ENCODE measurements around the gene ITGB2.

ITGB2 gene

DNA sequence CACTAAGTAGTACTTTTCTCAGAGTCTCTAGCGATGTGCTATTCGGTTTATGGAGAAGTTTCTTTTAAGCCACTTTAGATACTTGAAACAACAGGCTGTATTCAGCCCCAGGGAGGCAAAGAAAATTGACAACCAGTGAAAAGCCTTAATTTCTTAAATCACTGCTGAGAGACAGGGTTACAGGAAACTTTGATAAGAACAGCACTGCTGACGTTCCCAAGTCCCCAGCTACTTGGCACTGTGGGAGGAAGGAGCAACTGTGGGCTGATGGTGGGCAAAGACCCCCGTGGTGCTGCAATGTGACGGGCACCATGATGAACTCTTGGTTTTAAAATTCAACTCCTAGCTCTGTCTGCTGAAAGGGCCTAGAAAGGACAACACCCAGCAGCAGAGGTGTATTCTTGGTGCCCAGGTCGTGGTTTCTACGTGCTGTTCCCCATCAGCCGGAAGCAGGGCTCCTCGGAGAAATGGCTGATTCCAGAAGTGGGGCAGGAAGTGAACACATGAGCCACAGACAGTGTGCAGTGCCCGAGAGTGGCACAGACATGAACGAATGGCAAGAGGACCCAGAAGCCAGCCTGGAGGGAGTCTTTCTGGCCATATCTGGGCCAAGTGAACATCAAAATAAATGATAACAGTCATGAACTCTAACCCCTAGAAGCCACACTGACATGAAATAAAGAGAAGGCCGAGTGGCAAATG, 52.5 kb downstream of the ITGB2 start:
- DNase-seq (ENCODE audit: low read depth), result no peak

DNA sequence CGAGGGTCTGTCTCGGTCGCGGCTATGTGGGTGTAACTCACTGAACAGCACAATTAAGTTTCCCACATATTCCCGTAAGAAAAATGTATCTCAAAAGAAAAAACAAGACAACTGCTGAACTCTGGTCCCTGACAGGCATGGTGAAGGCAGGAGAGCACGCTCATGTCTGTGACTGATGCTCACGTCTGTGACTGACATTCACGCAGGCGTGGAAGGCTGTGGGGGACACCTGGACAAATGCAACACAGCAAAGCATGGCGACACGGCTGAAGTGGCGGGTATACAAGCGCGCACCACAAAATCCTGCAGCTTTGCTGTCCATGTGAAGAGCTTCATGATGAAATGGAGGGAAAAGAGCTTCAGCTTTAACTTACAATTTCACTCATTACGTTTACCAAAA, 53.2 kb downstream of the ITGB2 start:
- DNase-seq (ENCODE audit: low read depth), result no peak

DNA sequence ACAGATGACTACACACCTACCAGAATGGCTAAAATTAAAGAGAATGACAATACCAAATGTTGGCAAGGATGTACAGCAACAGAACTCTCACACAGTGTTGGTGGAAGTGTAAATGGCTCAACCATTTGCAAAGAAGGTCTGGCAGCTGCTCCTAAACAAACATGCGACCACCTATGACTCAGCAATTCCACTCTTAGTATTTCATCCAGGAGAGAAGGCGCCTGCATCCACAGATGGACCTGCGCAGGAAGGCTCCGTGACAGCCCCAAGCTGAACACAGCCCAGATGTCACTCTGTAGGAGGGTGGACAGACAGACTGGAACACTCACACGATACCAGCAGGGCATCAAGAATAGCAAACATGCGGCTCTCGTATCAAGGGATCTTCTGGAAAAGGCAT, 53.9 kb downstream of the ITGB2 start:
- DNase-seq (ENCODE audit: low read depth), result no peak

DNA sequence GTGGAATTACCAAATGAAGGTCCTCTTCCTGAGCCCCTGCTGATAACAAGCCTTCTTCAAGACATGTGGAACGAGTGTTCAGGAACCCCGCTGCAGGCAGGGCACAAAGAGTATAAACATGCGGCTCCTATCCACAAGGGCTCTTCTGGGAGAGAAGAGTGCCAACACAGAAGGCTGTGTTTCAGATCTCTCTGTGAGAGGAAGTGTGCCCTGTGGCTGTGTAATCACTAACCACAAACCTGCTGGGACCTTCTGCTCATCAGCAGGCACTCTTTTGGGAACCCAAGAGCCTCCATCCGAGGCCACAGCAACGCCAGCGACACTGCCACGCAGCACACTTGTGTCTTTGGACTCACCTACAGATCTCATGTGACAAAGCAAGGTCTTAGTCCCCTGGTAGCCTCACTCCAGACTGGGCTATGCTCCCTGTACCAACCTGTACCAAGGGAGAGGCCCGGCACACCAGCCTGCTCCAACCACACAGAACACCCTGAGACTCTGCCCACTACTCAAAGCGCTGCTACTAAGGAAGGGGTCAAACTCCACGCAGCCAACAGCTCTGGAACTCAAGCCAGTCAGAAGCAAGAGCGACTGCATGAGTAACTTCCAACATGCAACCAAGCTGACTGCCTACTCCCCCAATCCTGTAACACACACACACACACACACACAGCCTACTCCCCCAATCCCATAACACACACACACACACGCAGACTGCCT, 55.0 kb downstream of the ITGB2 start:
- DNase-seq (ENCODE audit: low read depth), result no peak

DNA sequence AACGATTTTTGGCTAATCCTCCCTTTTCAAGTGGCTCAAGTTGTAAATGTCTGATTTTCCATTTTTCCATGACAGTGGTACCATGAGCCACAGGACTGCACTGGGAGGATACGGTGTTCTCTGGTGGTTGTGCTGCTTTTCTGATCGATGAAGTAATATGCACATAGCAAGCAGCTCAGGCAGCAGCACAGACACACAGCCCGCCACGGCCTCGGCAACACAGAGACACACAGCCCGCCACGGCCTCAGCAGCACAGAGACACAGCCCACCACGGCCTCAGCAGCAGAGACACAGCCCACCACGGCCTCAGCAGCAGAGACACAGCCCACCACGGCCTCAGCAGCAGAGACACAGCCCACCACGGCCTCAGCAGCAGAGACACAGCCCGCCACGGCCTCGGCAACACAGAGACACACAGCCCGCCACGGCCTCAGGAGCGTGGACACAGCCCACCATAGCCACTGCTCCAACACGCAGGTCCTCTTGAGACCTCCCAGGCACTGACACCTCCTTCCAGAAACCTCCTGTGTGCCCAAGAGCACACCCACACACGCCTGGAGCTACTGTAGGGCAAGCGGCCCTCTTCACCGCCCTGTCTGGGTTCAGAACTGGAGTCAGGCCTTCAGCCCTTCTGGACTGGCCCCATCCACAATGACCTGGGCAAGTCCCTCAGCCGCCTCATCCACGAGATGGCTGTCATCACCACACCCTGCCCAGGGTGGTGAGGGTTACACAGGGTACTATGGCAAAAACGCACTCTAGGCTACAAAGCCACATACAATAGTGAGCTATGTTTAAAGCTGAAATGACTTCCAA, 57.6 kb downstream of the ITGB2 start:
- DNase-seq (ENCODE audit: low read depth), result no peak

DNA sequence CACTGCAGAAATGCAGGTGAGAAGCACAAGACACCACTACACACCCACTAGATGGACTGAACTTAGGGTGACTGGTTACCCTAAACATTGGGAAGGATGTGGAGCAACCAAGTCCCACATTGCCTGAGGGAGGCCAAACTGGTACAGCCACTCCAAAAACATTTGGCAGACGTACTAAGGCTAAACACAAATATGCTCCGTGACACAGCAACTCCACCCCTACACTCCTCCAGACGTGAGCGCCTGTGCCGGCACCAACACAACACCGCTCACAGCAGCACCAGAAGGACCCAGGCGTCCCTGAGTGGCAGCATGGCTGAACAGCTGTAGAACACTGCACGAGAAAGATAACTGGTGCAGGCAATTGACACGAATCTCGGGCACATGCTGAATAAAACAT, 61.9 kb downstream of the ITGB2 start:
- no peak for DNase-seq (ENCODE audit: low read depth)

DNA sequence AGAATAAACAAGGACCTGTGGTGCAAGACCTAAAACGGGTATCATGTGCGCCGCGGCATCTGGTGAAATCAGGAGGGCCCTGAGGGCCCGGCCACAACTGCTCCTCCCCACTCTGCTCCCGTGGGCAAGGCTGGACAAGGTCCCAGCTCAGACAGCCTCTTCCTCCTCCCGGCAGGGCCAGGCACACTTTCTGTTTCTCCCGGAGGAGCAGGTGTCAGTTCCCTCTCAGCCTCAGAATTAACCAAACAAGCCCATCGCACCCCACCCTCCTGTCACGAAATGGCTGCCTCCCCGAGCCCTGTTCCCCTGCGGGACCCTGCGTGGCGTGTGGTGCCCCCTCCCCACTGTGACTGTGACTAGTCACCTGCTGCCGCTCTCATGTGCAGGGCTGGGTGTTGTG, 62.4 kb downstream of the ITGB2 start:
- no peak for DNase-seq (ENCODE audit: low read depth)

DNA sequence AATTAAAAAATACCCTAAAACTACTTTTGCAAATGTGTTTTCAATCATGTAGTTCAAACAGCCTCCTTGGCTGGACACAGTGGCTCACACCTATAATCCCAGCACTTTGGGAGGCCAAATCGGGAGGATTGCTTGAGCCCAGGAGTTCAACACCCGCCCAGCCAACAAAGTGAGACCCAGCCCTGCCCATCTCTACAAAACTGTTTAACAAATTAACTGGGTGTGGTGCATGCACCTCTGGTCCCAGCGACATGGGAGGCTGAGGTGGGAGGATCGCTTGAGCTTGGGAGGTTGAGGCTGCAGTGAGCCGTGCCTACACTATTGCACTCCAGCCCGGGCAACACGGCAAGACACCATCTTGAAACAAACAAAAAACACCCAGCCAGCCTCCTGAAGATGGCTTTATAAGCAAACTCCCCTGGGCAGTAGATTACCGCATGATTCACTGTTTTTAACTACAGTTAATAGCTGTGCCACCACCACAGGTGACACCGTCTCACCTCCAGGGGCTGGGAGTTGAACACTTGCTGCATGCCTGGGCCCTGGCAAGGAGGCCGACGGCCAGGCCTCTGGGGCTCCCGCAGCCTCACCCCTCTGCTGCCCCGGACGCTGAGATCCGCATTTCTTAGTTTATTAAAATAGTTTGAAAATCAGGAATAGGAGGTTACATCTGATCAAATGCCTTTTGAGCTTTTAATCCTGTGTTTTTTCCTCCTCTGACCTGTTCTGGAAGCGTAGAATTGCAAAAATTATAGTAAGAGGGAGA, 63.4 kb downstream of the ITGB2 start:
- DNase-seq (ENCODE audit: low read depth), result no peak

DNA sequence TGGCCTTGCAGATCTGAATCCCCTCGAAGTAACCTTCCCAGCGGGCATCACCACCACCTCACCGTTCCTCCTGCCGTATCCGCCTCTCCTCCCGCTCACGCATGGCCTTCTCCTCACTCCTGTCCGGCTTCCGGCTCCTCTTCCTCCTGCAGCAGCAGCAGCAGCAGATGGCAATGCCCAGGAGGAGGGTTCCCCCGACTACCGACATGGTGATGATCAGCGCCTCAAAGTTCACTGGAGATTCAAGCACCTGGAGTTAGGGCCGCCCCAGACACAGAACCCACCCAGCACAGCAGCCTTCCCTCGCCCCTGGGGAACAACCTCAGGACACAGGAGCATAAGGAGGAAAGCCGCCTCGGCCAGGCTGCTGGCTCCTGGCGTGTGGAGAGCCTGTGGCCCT, 64.6 kb downstream of the ITGB2 start:
- no peak for DNase-seq (ENCODE audit: low read depth)

DNA sequence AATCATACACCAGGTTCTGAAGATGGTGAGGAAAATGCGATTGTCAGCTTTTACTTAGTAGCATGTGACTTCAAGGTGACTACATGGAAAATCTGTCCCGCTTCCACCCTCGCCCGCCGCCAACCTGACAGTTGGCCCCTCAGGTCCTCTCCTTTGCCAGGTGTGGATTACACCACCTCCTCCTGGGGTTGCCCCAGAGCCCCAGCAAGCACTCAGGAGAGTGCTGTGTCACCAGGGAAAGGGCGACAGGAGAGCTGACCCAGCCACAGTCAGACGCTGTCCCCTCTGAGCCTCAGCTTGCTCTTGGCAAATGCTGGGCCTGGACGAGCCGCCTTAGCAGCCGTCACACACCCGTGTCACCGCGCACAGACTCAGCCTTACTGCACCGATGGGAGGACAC, 65.1 kb downstream of the ITGB2 start:
- DNase-seq (ENCODE audit: low read depth), result no peak

DNA sequence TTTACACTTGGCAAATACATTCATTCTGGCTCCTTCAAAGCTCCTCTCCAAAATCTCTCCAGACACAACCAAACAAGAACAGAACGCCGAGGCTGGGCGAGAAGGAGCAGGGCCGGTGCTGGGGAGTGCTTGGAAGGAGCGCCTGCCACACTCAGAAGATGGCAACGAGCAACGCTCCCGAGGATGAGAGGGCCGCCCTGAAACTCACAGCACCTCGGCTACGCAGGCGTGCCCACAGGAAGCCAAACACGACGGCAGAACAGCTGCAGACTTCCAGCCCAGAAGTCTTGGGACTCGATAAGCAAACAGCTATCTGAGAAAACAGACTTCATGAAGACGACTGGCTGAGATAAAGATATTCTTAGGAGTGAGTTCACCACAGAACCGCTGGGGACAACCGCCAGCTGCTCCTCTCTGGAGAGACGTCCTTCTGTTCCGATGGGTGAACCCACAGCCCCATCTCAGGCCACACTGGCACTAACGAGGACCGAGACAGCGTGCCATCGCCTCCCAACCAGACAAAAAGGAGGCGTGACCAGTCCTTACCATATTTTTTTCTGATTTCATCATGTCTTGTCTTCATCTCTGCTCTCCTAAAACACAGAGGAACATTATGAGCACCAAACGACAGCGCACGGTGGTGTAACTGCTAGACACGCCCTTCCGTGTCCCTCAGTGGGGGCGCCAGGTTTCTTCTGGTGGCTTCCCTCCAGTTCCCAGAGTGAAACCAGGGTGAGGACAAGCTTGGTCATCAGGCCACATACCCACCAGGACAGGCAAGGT, 65.8 kb downstream of the ITGB2 start:
- DNase-seq (ENCODE audit: low read depth), result no peak

DNA sequence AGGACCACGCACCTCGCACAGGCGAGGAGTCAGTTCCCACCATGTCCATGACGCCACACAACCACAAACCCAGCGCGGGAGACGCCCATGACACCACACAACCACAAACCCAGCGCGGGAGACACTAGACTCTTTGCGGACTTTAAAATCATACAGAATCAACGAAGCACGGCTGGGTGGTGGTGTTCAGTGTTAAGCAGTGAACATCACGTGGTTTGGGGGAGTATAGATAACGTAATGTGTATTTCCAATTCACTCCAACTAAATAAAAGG, 66.4 kb downstream of the ITGB2 start:
- DNase-seq (ENCODE audit: low read depth), result no peak

DNA sequence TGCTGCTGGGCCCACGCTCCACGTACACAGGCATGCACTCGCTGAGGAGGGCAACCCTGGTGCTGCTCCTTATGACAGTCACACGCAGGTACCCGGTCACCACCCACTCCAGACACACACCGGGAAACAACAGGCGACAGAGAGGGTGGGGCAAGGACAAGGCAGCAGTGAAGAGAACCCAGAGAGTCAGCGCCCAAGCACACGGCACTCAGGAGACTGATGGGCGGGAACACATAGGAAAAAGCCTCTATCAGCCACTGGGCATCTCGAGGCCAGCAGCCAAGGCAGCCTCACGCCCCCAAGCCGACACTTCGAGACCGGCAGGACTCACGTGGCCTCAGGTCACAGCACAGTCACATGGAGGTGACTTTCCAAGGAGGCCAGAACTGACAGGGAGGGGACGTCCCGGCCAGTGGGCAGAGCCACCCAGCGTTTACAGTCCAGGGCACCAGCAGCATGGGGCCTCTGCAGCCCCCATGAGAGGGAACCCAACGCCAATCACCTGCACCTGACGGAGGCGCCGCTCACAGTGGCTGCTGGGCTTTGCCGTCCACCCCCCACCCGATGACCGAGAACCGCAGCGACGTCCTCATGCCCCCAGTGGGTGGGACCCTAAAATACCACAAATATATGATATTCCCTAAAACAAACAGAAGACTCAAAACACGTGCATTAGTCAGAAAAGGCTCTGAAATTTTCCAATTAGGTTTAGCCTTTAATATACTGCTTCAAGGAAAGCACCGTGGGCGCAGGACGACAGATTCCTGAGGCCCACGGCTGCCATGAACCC, 66.9 kb downstream of the ITGB2 start:
- no peak for DNase-seq (ENCODE audit: low read depth)

DNA sequence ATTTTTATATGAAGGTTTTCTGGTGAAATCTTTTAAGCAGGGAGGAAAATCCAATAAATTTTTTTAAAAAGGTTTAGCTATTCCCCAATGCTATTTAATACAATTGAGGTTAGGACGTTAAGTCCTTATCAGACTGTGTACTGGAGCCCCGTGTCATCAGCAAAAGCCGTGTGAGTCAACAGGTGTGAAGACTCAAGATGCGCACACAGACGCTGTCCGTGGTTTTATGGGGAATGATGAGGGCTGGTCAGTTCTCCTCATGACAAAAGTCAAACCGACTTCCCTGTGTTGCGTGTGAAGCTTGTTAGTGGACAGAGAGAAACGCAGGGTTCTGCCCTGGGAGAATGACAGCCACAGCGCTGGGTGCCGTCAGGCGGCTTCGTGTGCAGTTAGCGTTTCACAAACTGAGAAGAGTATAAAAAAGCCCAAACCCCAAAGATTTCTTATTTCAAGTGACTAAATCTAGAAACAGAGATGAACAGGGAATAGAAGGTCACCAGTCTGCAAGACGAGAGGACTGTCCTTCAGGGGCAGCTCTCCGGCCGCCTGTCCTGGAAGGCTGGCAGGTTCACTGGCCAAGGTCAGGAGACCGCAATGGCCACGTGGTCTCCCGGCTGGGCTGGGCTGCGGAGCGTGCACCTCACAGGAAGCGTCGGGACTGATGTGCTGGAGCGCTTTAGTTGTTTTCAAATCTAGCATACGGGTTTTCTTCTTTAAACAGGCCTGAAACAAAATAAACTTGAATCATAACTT, 69.6 kb downstream of the ITGB2 start:
- no peak for DNase-seq (ENCODE audit: low read depth)

DNA sequence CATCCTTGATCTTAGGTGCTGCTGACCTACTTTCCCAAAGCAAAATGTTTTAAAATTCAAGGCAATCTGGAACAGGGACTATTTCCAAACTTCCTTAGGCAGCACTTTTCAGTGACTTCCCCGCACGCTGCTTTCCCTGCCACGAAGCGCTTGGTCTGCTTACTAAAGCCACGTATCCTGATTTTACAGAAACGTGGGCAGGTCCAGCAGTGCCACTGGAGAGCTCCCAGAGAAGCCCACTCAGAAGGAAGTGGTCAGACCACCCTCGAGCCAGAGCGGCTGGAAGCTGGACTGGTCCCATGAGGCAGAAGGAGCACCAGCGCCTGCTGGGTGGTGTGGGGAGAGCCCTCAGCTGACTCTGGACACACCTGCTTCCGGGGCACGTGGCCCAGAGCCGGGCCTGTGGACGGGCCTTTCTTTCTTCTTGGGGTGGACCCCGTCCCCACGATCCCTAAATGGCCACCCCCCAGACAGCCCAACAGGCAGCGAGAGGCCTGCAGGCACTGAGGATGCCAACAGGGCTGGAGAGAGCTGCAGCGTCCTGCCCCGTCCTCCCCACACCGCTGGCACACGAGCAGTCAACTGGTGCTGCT, 70.4 kb downstream of the ITGB2 start:
- no peak for DNase-seq (ENCODE audit: low read depth)

DNA sequence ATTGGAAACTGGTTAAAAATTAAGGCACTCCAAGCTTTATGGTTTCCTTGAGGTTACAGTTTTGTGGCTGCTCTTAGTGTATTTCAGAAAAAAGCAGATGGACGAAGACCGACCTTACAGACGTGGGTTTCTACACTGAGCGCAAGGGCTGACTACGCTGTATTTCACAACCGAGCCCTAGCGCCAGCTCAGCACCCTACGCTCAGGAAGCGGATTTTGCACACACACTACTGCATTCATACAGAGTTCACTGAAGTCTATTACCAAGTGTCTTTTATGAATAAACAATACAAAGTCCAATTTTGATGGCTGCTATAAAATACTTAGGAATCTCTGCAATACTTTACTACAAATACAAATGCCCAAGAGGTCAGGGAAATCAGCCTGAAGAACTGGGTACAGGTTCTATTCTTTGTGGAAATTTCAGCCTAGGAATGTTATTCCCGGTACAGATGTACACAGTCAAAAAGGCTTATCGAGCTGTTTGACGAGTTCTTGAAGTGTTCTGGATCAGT, 71.0 kb downstream of the ITGB2 start:
- DNase-seq (ENCODE audit: low read depth), result no peak

DNA sequence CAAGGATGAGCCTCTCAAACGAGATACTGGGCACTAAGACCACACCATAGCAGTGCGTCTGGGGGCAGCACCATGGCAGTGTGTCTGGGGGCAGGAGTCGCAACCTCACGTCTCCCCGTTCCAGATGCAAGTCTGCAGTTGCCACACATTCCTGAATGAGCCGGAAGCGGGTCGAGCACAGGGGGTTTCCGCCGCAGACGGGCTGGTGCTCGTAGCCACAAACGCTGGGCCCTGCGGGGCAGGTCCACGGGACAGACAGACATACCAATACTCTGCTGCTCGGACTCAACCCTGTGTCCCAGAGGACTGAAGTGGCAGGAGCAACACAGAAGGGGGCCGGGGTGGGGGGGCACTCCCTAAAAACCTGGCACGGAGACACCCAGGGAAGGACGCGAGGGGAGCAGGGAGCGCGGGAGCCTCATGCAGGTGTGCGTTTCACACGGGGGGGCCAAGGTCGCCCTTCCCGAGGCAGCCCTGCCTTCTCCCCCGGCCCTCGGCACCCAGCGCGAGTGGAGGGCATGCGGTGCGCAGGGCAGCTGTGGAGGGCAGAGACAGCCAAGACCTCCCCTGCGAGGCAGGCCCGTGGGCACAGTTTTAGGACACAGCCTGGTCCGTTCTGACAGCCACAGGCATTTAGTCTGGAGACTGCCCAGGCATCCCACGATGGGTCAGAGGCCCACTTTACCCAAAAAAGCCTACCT, 71.7 kb downstream of the ITGB2 start:
- DNase-seq (ENCODE audit: low read depth), result no peak

DNA sequence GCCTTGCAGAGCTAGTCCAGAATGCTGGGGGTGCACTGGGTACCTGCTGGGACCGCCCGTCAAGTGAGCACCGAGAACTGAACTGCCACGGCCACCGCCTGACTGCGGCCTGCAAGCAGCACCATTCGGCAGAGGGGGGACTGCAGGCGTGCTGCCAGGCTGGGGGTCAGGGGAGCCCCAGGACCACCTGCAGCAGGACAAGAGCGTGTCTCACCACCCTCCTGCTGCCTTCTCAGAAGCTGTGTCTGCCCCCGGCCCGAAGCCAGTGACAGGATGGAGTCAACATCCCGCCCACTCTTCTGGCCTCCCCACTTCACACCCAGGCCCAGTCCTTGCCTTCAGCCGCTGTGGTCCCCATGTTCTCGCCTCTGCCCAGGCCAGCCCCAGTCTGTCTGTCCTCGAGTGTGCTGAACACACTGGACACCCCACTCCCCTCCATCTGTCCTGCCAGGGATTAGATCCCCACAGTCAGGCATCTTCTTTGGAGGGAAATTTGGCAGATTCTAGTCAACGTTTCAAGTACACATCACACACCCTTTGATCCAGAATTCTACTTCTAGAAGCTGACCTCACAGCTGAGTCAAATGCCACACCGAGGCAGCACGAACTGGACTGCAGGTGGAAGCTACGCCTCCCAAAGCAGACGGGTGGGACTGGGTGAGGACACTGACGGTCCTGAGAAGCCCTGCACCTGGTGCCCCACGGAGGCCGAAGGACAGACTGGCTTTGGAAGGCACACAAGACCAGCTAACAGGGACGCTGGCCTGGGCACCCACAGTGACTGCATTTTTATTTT, 73.2 kb downstream of the ITGB2 start:
- DNase-seq (ENCODE audit: low read depth), result no peak
